ENCODE measurements around the gene C17orf113.
"Not testable (repeated sequence)": the region's sequence is repeated elsewhere in the genome, so short reads cannot be mapped to it uniquely, and the experiment has no call there.

The C17orf113 gene

DNA sequence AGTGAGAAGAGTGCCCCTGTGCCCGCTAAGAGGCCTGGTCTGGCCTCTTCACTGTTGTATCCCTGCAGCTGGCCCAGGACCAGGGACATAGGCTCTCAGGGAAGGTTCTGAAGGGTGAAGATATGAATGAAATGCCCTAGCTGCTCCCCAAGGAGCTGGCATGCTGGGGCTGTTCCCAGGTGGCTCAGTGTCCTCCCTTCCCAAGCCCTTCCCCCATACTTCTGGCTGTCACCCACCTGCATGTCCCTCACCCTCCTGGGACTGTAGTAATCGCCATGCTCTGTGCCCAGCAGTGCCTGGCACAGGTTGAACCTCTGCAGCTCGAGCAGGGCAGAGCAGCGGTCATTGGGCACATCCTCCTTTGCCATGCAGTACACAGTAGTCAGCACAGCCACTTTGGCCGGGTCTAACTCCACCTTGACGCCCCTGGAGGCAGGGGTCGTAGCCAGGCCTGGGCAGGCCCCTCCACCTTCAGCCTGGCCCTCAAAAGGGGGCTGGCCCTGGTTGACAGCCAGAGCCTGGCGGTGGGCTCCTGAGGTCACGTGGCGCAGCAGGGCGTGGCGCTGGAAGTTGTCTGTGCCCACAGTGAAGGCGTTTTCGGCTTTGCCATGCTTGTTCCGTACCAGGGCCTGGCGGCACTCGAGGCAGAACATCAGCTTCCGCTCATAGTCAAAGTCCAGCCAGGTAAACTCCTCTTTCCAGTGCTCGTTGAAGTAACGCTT, 7.6 kb downstream of the C17orf113 start:
- no peak for DNase-seq

DNA sequence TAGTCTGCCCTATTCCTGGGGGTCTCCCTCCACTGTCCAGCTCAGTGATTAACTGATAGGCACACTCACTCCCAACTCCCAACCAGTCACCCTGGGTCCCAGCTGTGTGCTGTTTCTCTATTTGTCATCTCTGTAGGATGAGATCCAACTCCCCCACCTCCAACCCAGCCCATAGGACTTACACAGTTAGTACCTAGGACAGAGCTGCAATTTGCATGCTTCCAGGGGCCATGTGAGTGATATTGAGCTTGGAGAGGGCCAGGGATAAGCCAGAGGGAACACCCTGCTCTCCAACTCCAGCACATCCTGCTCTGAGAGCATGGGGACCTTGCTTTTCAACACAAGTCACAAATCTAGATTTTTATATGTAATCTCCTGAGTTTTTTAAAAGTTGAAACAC, 8.8 kb downstream of the C17orf113 start:
- no peak for DNase-seq

DNA sequence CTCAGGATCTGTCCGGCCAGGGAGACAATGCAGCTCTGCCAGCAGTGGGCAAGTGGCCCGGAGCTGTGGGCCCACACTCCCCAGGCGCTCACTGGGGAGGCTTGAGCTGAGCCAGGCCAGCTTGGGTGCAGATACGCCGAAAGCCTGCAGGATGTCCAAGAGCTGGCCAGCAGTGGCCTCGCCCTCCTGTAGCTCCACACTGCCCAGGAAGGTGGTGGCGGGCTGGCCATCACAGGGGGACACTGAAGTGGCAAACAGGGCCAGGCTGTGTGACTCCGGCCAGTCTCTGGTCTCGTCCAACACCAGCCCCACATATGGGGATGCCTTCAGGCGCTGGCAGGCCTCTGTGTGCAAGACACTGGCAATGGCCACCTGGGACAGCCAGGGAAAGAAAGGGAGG, 9.6 kb downstream of the C17orf113 start:
- no peak for DNase-seq

DNA sequence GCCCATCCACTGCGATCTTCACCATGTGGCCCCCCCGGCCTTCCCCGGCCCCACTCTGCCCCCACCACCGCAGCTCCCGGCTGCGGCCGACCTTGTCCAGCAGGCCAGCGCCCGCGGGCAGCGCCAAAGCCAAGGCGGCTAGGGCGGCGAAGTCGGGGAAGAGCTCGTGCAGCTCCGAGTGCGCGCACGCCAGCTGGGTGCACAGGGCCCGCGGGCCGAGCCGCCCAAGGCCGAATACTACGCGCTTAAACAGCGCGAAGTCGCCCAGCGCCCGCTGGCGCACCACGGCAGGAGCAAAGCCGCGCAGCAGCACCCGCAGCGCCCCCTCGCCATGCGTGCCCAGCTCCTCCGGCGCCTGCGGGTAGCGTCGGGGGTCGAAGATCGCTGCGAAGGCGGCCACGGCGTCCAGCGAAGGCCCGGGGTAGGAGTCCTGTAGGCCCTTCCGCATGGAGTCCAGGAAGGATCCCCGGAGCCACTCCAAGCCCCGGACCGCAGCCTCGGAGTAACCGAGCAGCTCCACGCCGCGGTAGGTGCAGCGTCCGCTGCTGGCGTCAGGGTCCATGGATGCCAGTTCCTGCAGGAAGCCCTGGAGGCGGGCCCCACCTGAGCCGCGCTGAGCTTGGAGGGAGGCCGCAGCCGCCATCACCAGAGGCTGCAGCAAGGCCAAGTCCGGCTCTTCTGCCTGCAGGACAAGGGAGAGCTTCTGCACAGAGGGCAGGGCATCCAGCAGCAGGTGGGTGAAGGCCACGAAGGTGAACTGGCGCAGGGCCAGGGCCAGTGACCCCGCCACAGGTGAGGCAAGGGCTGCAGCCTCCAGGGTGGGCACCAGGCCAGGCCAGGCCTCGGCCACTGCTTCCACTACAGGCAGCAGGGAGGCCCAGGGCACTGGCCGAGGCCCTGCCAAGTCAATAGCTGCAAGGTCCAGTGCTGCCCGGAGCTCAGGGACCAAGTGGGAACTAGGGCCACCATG, 10.3 kb downstream of the C17orf113 start:
- DNase-seq: no peak

DNA sequence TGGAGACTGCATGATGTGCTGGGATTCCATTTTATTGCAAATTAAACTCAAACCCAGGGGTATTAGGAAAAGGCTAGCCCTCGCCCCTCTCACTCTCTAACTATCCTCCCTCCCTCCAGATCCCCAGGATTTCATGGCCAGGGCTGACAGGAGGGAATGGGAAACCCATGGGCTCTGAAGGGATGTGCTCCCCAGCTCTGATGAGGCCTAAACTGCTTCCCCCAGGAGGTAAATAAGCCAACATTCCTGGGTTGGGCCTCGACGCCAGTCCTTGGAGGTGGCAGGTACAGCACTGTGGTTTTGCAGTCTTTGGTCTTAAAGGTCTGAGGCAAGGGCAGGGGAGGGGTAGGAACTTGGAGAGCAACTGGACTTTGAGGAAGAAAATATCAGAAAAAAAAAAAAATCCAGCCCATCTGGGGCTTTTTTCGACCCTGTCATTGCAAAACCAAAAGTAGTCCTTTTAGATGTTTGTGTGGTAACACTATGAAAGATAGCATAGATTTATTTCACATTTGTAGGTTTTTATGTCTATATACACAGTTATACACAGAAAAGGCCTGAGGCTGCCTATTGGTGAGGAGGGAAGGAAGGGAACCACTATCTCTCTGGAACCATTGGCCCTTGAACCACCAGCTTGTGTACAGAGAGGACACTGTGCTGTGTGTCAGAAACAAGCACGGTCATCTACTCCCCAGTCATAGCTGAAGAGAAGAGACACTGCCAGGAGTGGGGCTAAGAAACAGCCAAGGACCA, 12.0 kb downstream of the C17orf113 start:
- DNase-seq: no peak

DNA sequence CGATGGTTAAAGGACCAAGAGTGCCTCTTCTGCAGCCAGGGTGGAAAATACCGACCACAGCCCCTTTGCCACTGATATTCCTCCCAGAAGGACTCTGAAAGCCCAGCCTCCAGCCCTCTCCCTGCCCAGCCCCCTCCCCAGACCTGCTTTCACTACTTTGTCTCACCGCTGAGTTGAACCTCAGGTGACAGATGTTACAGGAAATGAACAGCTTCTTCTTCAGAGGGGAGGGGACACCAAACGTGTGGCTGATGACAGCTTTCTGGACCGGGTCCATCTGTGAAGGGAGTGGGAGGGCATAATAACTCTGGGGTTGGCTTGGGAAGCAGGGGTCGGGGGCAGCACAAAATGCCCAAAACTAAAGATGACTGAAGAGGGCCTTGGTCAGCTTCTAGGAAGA, 16.3 kb downstream of the C17orf113 start:
- no peak for DNase-seq

DNA sequence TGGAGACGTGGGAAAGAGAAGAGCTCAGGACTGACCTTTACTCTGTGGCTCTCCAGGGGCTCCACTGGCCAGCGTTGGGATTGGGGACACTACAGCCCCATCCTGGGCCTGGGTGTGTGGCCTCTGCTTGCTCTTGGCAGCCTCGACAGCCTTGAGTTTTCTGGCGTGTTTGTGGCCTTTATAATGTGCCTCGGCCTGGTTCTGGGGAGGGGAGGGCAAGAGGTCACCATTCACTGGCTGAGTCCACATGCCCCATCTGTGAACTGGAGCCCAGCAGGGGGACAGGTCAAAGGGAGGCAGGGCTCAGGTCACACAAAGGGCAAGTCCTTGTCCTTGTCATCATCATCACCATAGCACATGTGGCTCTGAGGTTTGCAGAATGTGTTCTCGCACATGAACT, 18.8 kb downstream of the C17orf113 start:
- no peak for DNase-seq

DNA sequence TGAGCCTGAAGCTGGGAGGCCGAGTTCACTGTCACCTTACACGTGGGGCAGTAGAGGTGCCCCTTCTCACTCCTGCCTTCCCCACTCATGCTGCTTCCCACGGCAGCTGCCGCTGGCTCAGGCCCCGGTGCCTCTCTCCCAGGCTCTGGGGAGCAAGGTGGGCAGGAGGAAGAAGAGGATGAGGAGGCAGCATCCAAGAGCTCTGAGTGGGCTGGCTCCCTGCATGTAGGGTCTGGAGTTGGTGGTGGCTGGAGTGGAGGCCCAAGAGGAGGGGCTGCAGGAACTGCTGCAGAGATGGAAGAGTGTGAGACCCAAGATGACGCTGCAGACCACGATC, 21.6 kb downstream of the C17orf113 start:
- DNase-seq: no peak

DNA sequence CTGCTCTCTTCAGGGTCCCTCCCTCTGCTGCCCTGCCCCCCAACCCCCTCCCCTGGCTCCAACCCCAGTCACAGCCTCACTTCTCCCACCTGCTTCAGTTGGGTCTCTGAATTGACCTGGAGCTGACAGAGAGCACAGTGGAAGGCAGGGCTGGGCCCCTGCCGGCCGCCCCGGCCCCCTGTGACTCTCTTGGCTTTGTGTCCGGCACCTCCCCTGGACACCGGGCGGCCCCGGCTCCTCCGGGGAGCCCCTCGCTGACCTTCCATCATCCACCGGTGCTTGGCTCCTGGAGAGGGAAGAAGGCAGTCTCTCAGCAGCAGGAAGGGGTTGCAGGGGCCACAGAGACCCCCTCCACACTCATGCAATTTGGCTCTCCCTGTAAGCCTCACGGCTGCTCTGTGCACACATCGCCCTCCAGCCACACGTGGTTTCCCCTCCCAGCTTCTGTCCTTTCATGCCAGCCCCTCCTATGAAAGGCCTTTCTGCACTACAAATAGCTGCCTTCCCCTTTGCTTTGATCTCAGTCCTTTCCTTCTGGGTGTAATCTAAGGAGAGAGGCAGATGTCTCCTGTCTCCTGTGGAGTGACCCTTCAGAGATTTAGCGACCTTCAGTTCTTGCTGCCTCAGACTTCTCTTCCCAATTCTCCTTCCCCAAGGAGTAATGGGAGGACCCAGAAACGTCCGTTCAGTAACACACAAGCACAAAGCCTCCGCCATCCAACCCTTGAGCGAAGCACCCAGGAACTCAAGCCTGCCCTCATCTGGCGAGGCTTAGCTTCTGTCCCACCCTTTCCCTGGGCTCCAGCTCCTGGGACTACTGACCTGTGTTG, 22.2 kb downstream of the C17orf113 start:
- no peak for DNase-seq

DNA sequence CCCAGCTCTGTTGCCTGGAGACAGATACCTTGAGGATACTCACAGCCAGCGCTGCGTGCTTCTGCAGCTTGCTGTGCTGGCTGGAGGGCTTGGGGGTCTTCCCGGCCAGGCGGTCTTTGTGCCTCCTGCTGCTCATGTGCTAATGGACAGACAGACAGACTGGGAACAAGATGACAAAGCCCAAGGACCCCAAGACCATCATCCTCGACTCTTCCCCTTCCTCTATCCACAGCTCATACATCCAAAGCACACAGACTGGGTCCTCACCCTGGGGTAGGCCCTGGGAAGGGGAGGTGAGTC, 22.9 kb downstream of the C17orf113 start:
- DNase-seq: no peak

DNA sequence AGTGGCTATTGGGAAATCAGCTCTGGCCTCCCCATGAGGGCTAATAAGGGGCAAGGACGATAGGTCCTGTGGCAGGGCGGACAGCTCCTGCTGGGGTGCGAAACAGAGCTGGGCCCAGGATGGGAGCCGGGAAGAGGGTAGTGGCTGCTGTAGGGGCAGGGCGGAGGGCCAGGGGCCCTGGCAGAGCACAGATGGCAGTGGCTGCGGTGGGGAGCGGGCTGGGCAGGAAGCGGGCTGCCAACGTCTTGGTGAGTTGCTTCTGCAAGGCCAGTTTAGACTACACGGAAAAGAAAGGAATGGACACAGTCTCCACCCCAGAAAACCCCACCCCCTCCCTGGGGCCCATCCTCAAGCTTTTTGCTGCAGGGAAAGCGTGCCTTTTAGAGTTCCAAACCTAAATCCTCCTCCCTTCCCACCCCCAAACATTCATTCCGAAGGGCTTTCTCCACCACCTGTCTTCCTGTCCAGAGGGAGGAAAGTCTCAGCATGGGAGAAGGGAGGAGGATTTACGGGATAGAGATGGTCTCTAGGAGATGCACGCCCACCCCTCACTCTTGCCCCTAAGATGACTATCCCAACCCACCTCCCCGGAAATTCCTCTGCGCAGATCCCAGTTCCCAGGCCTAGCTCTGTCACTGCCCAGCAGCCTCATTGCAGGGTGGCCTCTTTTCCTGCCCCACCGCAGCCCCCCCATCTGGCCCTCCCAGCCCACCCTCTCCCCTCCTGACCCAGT, 23.4 kb downstream of the C17orf113 start:
- DNase-seq: no peak

DNA sequence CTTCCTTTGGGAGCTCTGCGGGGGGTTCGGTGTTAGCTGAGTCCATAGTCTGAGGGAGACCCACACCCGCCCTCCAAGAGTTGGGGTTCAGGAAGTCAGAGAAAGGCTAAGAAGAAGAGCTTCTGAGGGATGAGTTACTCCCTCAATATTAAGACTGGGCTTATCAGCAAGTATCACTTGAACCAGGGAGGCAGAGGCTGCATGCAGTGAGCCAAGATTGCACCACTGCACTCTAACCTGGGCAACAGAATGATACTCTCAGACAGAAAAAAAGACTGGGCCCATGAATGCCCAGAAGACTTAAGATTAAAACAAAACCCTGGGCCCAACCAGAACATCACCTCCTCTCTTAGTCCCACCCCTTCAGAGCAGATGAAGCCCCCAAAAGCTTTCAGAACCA, 24.5 kb downstream of the C17orf113 start:
- no peak for DNase-seq

DNA sequence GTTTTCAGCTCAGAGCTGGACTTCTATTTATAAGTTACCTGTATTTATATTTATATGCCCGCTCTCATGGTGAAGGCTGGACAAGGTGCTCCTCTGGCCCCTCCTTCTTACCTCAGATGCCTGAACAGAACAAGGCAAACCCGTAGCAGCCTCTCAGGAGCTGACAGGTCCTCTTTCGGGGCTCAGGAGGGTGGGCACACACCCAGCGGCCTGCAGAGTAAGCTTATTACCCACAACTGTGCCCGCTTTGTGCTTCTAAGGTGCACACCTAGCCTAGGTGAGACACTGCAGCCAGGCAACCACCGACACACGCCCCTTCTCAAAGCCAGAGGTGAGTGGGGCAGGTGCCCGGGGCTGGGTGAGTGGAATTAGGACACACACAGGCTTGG, 25.2 kb downstream of the C17orf113 start:
- DNase-seq: no peak

DNA sequence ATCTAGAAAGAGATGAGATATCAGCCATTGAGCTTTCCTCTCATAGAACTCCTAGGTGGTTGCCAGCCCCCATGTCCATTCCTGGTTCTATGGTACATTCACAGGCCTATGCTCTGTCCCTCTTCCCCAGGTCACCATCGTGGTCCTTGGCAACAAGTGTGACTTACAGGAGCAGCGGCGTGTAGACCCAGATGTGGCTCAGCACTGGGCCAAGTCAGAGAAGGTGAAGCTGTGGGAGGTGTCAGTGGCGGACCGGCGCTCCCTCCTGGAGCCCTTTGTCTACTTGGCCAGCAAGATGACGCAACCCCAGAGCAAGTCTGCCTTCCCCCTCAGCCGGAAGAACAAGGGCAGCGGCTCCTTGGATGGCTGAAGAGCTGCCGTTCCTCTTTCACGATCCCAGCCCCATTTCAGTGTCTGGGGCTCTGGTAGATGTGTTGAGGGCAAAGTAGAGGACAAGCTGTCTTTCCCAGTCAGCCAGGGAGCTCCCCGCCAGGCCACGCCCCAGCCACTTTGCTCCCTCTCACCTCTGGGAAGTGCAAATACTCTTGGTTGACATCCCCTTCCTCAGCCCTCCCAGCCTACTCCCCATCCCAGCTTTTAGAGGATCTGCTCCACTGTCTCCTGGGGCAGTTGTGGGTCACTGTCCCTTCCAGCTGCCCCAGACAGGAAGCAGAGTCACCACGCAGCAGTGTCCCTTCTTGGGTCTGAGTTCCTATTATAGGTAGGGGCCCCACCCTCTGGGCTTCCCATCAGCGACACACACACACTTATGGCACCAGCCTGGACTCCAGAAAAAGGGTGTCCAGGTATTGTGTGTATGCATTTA, 26.7 kb downstream of the C17orf113 start:
- peak in 5 of 58 donors; percentile 1 to 13 (median 12) for DNase-seq

DNA sequence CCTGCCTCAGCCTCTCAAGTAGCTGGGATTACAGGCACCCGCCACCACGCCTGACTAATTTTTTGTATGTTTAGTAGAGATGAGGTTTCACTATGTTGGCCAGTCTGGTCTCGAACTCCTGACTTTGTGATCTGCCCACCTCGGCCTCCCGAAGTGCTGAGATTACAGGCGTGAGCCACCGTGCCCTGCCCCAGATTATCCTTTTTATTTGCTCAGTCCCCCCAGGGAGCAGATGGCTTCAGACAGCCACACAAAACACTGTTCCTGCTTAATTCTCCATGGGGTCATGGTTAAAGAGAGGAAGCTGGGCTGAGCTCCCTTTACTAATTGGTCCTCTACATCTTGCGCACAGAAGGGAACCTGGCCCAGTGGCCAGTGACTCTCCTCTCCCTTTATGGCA, 29.6 kb downstream of the C17orf113 start:
- not testable (repeated sequence) for DNase-seq

DNA sequence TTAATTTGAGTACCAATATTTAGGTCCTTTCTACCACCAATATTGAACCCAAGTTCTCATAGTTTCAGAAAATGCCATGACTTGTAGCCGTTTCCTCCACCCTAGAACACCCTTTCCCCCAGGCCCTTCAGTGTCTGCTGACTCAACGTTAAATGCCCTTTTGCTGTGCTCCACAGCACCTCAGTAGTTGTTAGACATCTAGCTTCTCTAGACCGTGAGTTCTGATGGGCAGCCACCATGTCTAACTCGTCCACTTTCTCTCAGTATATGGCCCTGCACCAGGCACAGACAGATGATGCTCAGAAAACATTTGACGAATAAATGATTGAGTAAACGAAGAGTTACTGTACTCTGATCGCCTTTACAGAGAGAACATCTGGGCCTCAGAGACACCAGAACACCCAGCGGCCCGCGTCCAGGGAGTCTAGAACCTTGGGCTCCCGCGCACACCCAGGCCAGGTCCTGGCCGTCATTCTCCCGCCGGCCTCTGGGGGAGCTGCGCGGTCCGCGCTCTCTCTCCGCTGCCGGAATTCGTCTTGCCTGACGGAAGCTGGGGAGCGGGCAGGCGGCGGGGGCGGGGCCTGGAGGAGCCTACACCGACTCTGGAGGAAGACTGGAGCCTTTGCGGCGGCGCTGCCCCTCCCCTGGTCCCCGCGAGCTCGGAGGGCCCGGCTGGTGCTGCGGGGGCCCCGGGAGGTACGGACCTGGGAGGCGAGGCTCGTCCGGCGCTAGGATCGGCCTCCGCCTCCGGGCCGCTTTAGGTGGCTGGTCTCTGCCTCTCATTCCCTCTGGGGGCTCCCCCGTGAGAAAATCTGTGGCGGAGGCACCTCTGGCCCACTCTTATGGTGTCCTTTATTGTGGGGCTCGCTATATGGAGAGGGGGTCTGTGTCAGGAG, 30.6 kb downstream of the C17orf113 start, which contains the start of gene NKIRAS2:
TSS of gene NKIRAS2 (plus strand) at position 582 of the 896 bp plus-strand sequence. CDS start 1,488 bp downstream, outside the sequence.
- DNase-seq: peak; percentile 29 to 94 (median 87)

DNA sequence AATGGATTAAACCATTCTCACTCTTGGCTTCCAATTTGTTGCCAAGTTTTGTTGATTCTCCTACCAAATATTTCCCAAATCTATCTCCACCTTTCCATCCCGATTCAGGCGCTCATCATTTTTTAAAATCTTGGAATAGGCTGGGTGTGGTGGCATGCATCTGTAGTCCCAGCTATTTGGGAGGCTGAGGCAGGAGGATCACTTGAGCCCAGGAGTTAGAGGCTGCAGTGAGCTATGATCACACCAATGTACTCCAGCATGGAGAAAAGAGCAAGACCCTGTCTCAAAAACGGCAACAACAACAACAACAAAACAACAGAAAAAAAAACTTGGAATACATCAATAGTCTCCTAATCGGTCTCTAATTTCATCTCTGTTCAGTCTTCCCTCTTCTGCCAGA, 31.4 kb downstream of the C17orf113 start:
- no peak for DNase-seq

DNA sequence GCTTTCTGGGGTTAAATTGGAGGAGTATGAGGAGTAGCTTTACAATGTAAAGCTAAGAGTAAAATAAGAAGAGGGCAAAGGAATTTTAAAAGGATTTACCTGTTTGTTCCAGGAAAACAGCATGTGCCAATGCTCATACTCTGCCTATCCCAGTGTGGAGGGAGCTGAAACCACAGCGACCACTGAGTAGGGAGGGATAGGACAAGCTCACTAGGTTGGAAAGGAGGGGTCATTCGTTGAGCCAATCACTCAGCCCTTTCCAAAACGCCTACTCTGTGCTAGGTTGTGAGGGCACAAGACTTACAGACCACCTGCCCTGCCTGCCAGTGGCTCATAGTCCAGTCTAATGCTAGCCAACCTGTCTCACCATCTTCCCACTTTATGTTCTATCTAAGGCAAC, 32.1 kb downstream of the C17orf113 start:
- no peak for DNase-seq

DNA sequence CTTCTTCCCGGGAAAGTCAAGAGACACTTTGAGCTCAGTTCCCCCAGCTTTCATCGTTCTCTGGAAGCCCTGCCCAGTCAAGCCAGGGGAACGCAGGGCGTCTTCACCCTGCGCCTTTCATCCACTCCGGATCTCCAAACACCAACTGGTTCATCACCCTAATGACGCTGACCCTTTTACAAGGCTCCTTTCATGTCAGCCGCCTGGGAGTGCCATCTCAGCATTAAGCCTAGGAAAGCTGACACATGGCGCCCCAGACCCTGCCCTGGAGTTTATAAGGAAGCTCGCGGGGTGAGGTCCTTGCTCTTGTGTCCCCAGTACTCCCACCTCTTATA, 32.6 kb downstream of the C17orf113 start:
- DNase-seq: no peak

Data from anterior cingulate cortex (tissue), 58 donors.